ENCODE data around the gene PHTF2.
A peak's percentile ranks its signal among the peaks of the same experiment; 100 is the strongest.

Gene PHTF2

DNA sequence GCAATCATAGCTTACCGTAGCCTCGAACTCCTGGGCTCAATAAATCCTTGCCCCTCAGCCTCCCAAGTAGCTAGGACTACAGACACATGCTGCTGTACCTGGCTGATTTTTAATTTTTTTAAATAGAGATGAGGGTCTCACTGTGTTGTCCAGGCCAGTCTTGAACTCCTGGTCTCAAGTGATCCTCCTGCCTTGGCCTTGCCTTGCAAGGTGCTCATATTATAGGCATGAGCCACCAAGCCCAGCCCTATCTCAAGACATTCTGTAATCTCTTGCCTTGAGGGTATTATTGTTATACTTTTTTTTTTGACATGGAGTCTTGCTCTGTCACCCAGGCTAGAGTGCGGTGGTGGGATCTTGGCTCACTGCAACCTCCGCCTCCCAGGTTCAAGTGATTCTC is 86.6 kb downstream of the PHTF2 start:
- no peak for DNase-seq

DNA sequence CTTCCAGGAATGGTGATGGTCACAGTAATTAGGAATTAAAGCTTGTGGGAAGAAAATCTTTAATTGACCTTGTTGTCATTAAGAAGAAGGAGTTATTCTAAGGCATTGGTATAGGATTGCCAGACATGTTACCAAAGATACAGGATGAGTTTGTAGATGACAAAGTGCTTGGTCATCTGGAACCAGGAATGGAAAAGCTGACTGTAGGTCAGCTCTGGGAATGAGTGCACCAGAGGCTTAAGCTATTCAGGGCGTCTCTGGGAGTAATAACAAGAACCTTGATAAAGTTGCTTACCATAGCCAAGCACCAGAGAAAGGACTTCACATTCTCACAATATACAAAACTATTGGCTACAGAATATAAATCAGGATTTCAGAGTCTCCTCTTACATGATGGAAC is 89.0 kb downstream of the PHTF2 start:
- DNase-seq = no peak

DNA sequence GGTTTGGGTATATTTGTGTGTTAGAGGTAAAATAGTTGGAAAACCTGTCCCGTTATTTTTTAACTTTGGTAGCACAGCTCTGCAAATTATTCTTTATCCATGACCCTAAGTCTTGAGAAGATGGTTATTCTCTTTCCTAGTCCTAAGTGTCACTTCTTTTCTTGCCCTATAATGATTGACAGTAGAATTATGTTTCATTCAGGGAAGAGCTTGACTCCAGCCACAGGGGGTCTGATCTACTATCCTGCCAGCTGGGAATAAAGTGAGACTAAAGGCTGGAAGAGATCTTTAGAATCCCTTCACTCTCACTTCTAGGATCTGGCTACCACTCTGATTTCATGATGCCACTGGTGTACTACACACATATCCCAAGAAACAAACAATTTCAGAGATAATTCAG is 90.4 kb downstream of the PHTF2 start:
- no peak for DNase-seq

DNA sequence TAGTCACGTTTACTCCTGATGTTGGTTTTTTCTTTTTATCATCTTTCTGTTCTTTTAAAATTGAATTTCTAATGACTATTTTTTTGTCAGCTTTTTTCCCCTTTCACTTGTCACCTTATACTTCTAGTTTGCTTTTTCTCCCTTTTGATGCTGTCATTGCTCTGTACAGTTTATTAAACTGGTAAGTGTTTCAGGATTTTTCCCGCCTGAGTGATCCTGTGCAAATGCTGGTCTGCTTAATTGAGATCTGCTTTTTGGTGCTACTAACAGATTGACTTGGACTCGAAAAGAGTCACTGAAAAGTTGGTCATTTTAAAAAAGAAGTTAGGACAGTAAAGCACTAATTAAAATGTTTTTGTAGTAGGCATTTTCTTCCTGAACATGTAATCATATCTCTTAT is 95.2 kb downstream of the PHTF2 start:
- no peak for DNase-seq

DNA sequence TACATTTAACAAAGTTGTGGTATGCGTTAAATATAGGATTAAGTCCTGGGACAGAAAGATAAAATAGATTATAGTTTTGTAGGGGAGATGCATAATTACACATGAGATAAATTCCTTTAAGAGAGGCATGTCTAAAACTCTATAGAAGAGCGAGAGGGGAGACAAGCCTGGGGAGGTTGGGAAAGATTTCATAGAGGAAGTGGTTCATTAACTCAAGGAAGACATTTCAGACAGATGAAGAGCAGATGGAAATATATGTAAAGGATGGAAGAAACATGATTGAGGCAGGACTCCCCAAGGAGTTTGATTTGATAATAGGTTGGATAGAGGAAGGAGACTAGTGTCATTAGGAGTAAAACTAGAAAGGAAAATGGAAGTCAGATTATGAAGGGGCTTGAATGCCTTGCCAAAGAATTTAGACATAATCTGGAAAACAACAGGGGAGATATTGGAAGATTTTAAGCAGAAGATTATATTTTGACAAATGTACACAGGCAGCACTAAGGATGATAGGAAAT is 96.1 kb downstream of the PHTF2 start:
- DNase-seq = no peak

- DNase-seq = no peak
Observed at GRCh38 chr7:77895905-77896304, 97.3 kb downstream of the PHTF2 start.

- DNase-seq = no peak
Observed at GRCh38 chr7:77897004-77897547, 98.5 kb downstream of the PHTF2 start.

DNA sequence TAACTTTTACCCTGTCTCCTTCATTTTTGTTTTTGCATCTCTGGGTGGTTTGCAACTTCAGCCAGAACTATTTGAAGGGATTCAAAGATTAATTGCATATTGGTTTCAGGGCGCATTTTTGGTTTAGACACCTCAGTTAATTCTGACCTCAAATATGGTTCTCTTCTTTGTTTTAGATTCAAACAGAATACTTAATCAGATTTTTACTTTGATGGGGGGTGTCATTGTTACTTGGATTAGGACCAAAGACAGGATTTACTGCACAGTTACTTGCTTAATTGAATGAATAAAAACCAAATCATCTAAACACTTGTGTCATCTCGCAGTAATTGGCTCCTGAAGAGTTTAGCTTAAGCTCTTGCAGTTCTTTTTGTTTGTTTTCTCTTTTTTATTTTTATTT is 100.9 kb downstream of the PHTF2 start:
- DNase-seq = no peak

DNA sequence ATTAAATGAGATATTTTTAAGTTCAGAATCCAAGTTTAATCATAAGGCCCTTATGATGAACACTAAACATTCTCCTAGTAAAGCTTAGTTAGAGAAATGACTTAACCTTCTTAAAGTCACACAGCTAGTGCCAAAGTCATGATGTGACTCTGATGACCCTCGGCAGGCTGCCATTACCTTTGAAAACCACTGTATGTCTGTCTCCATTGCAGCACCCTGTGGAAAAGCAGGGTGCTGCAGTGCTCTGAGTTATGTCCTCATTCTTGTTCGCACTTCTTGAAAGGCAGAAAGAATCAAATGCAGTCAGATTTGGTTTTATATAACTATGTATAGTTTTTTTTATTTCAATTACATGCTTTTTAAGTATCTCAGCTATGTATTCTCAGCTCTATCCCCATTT is 105.0 kb downstream of the PHTF2 start:
- no peak for DNase-seq

GRCh38 chr7:77904252-77904651 is 105.7 kb downstream of the PHTF2 start:
- DNase-seq = no peak

GRCh38 chr7:77907281-77907680 is 108.7 kb downstream of the PHTF2 start:
- no peak for DNase-seq

DNA sequence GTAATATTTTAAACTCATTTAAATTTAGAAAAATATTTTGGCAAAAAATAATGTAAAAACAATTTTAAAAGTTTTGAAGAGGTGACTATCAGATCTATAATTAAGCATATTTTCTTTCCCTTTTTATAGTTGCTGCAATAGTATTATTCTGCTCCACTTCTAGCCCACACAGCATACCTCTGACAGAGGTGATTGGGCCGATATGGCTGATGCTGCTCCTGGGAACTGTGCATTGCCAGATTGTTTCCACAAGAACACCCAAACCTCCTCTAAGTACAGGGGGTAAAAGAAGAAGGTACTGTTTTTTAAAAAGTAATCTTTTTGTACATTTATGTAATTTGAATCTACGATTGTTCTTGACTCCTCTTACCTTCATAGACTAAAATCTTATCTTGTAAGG is 110.1 kb downstream of the PHTF2 start:
- no peak for DNase-seq

DNA sequence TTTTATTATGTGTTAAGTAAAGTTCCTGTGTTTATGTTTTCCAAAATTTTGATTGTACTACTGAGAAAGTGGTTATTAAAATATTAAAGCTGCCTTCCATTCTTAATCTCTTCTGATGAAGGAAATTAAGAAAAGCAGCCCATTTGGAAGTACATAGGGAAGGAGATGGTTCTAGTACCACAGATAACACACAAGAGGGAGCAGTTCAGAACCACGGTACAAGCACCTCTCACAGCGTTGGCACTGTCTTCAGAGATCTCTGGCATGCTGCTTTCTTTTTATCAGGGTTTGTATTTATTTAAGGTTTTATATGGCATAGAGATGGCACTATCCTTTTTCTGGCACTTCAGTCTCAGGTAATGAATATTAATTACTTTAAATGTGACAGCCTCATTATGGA is 111.6 kb downstream of the PHTF2 start:
- no peak for DNase-seq

GRCh38 chr7:77912293-77912692 is 113.7 kb downstream of the PHTF2 start:
- DNase-seq = no peak

GRCh38 chr7:77913977-77914607 is 115.5 kb downstream of the PHTF2 start:
- no peak for DNase-seq

DNA sequence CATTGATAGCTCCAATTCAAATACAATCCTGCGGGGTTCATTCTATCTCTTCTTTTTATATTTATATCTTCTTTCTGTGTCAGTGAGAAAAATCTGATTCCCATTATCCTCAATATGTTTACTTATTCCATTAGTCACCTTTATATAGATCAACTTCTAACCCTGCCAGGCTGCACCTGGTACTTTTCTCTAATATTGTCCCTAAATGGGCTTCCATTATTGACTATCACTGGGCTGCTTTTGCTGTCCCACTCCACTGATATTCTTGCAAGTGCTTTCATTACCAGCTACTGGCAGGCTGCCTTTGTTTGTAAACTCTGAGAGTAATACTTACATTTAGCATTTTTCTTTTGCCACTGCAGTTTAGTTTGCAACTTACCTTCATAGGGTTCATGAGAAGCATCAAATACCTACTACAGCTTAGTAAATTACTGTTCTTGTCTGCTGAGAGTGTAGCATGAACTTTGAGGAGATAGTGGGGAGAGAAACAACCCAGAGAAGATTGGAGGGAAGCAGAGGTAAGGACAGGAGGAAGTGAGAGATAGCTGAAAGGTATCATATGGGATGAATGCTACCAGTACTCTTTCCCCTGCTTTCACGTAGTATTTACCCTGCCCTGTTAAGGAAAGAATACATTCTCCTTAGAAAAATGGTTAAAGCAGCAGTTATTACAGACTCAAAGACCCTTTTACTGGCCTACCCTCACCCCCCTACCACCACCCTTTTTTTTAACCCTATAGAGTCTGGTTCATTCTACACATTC is 119.1 kb downstream of the PHTF2 start:
- DNase-seq = no peak

DNA sequence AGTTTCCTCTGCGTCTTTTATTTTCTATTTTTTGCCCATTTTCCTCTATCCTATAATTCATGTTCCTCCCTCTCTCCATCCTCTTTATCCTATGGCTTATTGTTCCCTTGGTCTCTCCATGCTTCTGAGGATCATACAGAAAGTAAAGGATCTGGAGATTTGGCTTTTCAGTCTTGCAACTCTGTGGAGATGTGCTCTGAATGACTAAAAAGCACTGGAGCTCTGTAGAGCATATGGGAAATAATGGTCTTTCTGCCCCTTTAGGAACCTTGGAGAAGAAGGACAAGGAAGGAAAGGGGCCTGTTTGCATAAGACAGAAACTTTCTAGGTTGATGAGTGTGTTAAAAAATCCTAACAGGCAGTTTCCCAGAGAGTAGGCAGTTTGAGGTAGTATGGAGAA is 120.1 kb downstream of the PHTF2 start:
- DNase-seq = no peak

DNA sequence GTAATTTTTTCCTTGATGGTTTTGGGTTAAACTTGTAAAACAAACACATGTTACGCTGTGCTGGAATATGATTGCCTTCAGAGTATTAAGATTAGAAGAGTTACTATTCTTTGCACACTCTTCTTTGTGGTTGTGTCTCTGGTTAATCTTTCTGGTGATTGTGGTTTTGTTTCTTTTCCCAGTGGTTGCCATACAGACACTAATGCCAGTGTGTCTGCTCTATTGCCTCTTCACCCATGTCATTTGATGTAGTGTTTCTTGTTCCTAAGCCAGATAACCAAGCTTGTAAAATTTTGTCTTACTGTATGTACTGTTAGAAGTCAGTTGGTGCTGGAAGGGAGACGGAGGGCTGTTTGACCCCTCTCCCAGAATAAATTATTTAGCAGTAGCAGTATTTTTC is 124.8 kb downstream of the PHTF2 start:
- DNase-seq = no peak

GRCh38 chr7:77930496-77930895 is 131.9 kb downstream of the PHTF2 start:
- DNase-seq = no peak

DNA sequence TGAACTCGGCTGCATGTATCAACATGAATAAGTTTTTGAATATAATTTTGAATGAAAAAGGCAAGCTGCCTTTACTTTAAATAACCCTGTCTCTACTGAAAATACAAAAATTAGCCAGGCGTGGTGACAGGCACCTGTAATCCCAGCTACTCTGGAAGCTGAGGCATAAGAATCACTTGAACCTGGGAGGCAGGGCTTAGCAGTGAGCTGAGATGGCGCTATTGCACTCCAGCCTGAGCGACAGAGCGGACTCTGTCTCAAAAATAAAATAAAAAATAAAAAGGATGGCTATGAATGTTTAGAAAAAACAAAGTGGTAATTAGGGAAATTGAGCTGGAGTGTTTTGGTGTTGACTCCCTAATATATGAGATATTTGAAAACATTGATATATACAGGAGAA is 133.3 kb downstream of the PHTF2 start:
- no peak for DNase-seq

DNA sequence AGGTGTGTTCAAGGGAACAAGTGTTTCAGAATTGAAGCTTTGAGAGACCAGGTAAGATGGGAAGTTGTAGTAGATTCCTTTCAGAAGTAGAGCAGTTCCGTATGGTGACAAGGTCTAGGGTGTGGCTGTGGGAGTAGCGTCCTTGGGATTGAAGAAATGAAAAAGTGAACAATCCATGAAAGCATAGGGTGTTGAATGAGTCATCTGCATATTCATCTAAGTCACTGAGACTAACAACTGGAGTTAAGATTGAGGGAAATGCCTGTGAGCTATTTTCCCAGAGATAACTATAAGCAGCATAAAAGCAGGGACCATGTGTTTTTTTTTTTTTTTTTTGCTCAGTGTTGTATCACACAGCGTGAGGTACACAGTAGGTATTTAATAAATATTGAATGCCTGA is 134.8 kb downstream of the PHTF2 start:
- no peak for DNase-seq

GRCh38 chr7:77935652-77936348 is 137.2 kb downstream of the PHTF2 start:
- no peak for DNase-seq

DNA sequence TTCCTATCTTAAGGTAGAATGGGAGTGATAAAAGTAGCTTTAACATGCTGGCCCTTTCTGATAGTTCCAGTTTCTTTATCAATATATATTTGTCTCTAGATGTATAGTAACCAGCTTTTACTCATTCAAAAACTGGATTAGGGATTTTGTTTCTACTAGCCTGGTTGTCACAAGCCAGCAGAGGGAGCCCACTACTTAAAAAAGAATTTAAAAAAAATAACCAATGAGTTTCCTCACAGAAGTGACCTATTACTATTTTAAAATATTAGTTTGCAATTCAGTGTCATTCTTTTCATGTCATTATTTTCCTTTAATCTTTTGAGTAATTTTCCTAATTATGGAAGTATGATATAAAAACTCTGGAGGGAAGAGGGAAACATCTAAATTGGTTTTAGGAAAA is 142.1 kb downstream of the PHTF2 start:
- peak; percentile 4 for DNase-seq

- no peak for DNase-seq
Observed at GRCh38 chr7:77942431-77942830, 143.9 kb downstream of the PHTF2 start.

All from NCI-H446 treated with DMSO at 0.1 percent for 48 hours (cell line).